ENCODE data around the gene TMEM31.
"Not testable (repeated sequence)": the region's sequence is repeated elsewhere in the genome, so short reads cannot be mapped to it uniquely, and the experiment has no call there.

Gene TMEM31

GRCh38 chrX:103741879-103742278, 31.2 kb downstream of the TMEM31 start:
- H3K9me3 ChIP-seq (ENCODE audit: control insufficient read depth, low read length) = no peaks in the 10 kb centered on the region
- no peaks in the 10 kb centered on the region for H3K27me3 ChIP-seq (replicated peaks; ENCODE audit: control insufficient read depth, insufficient read depth, low read length, poor library complexity, severe bottlenecking)
- H3K4me1 ChIP-seq (ENCODE audit: control insufficient read depth, insufficient read depth, low read length, poor library complexity, severe bottlenecking) = no peaks in the 10 kb centered on the region
- H3K4me3 ChIP-seq (ENCODE audit: insufficient read depth, low read depth, low read length, poor library complexity, severe bottlenecking) = no peak overlapping the region
- H3K36me3 ChIP-seq (ENCODE audit: control insufficient read depth, insufficient read depth, low read length) = no peaks in the 10 kb centered on the region
- no peak overlapping the region for H3K27ac ChIP-seq (ENCODE audit: insufficient read depth, low read length, poor library complexity, severe bottlenecking)
- no peak for DNase-seq

- no peak for DNase-seq
- no peaks in the 10 kb centered on the region for H3K36me3 ChIP-seq (ENCODE audit: control insufficient read depth, insufficient read depth, low read length)
- H3K4me3 ChIP-seq (ENCODE audit: insufficient read depth, low read depth, low read length, poor library complexity, severe bottlenecking) = no peak overlapping the region
- no peaks in the 10 kb centered on the region for H3K27me3 ChIP-seq (replicated peaks; ENCODE audit: control insufficient read depth, insufficient read depth, low read length, poor library complexity, severe bottlenecking)
- H3K9me3 ChIP-seq (ENCODE audit: control insufficient read depth, low read length) = no peaks in the 10 kb centered on the region
- no peaks in the 10 kb centered on the region for H3K4me1 ChIP-seq (ENCODE audit: control insufficient read depth, insufficient read depth, low read length, poor library complexity, severe bottlenecking)
- no peak overlapping the region for H3K27ac ChIP-seq (ENCODE audit: insufficient read depth, low read length, poor library complexity, severe bottlenecking)
Observed at GRCh38 chrX:103742339-103742738, 31.6 kb downstream of the TMEM31 start.

GRCh38 chrX:103747163-103747562, 36.5 kb downstream of the TMEM31 start:
- H3K36me3 ChIP-seq (ENCODE audit: control insufficient read depth, insufficient read depth, low read length) = no peaks in the 10 kb centered on the region
- no peaks in the 10 kb centered on the region for H3K9me3 ChIP-seq (ENCODE audit: control insufficient read depth, low read length)
- no peaks in the 10 kb centered on the region for H3K27me3 ChIP-seq (replicated peaks; ENCODE audit: control insufficient read depth, insufficient read depth, low read length, poor library complexity, severe bottlenecking)
- no peak overlapping the region for H3K27ac ChIP-seq (ENCODE audit: insufficient read depth, low read length, poor library complexity, severe bottlenecking)
- no peak overlapping the region for H3K4me3 ChIP-seq (ENCODE audit: insufficient read depth, low read depth, low read length, poor library complexity, severe bottlenecking)
- no peaks in the 10 kb centered on the region for H3K4me1 ChIP-seq (ENCODE audit: control insufficient read depth, insufficient read depth, low read length, poor library complexity, severe bottlenecking)
- DNase-seq = no peak

GRCh38 chrX:103754401-103754800, 43.7 kb downstream of the TMEM31 start:
- Histone ChIP-seq H3K36me3 (ENCODE audit: control insufficient read depth, insufficient read depth, low read length) (no peaks in the 10 kb centered on the region), H3K27me3 (replicated peaks; ENCODE audit: control insufficient read depth, insufficient read depth, low read length, poor library complexity, severe bottlenecking) (no peaks in the 10 kb centered on the region), H3K27ac (ENCODE audit: insufficient read depth, low read length, poor library complexity, severe bottlenecking) (no peak overlapping the region), H3K4me1 (ENCODE audit: control insufficient read depth, insufficient read depth, low read length, poor library complexity, severe bottlenecking) (no peaks in the 10 kb centered on the region), H3K9me3 (ENCODE audit: control insufficient read depth, low read length) (no peaks in the 10 kb centered on the region), H3K4me3 (ENCODE audit: insufficient read depth, low read depth, low read length, poor library complexity, severe bottlenecking) (no peak overlapping the region)
- no peak for DNase-seq

- no peak overlapping the region for H3K4me3 ChIP-seq (ENCODE audit: insufficient read depth, low read depth, low read length, poor library complexity, severe bottlenecking)
- no peaks in the 10 kb centered on the region for H3K27me3 ChIP-seq (replicated peaks; ENCODE audit: control insufficient read depth, insufficient read depth, low read length, poor library complexity, severe bottlenecking)
Observed at GRCh38 chrX:103756736-103757135, 46.0 kb downstream of the TMEM31 start.

GRCh38 chrX:103758555-103758954, 47.8 kb downstream of the TMEM31 start:
- Histone ChIP-seq H3K27ac (ENCODE audit: insufficient read depth, low read length, poor library complexity, severe bottlenecking) (no peak overlapping the region), H3K9me3 (ENCODE audit: control insufficient read depth, low read length) (no peaks in the 10 kb centered on the region), H3K4me3 (ENCODE audit: insufficient read depth, low read depth, low read length, poor library complexity, severe bottlenecking) (no peak overlapping the region), H3K27me3 (replicated peaks; ENCODE audit: control insufficient read depth, insufficient read depth, low read length, poor library complexity, severe bottlenecking) (no peaks in the 10 kb centered on the region), H3K36me3 (ENCODE audit: control insufficient read depth, insufficient read depth, low read length) (no peaks in the 10 kb centered on the region), H3K4me1 (ENCODE audit: control insufficient read depth, insufficient read depth, low read length, poor library complexity, severe bottlenecking) (no peaks in the 10 kb centered on the region)
- DNase-seq = no peak

More at GRCh38 chrX:103756736-103757135, 46.0 kb downstream of the TMEM31 start:
- no peak overlapping the region for H3K27ac ChIP-seq (ENCODE audit: insufficient read depth, low read length, poor library complexity, severe bottlenecking)
- no peaks in the 10 kb centered on the region for H3K4me1 ChIP-seq (ENCODE audit: control insufficient read depth, insufficient read depth, low read length, poor library complexity, severe bottlenecking)
- no peak for DNase-seq
- H3K9me3 ChIP-seq (ENCODE audit: control insufficient read depth, low read length) = no peaks in the 10 kb centered on the region
- no peaks in the 10 kb centered on the region for H3K36me3 ChIP-seq (ENCODE audit: control insufficient read depth, insufficient read depth, low read length)

GRCh38 chrX:103763541-103763940, 52.8 kb downstream of the TMEM31 start:
- H3K4me3 ChIP-seq (ENCODE audit: insufficient read depth, low read depth, low read length, poor library complexity, severe bottlenecking); H3K9me3 ChIP-seq (ENCODE audit: control insufficient read depth, low read length); H3K36me3 ChIP-seq (ENCODE audit: control insufficient read depth, insufficient read depth, low read length); DNase-seq; H3K27me3 ChIP-seq (replicated peaks; ENCODE audit: control insufficient read depth, insufficient read depth, low read length, poor library complexity, severe bottlenecking); H3K4me1 ChIP-seq (ENCODE audit: control insufficient read depth, insufficient read depth, low read length, poor library complexity, severe bottlenecking); H3K27ac ChIP-seq (ENCODE audit: insufficient read depth, low read length, poor library complexity, severe bottlenecking): not testable (repeated sequence)
